Erythroblast (primary cell): ENCODE measurements around the gene SCUBE1.

Experiments
- GATA1 ChIP-seq: IDR thresholded peaks from 2 replicates; pipeline ENCODE4 v1.6.1; 2011; ENCODE audit warnings: low read depth, mild to moderate bottlenecking, control low read depth, low read length, moderate library complexity
- POLR2A ChIP-seq: IDR thresholded peaks from 2 replicates; pipeline ENCODE4 v1.6.1; 2011; ENCODE audit warnings: mild to moderate bottlenecking, low read length

- no peak for TF ChIP-seq POLR2A
- no peak for TF ChIP-seq GATA1
These were observed 12.7 kb downstream of the SCUBE1 start for GRCh38 chr22:43330178-43331068.
